ENCODE results near the gene ABHD10. TPM values are rescaled to one million over a fixed set of nuclear protein-coding genes. Genes with fewer than 3 reads are reported as not detected.

The ABHD10 gene
- total and polyA plus RNA-seq, 8 donors, result 11.6 to 61.7 (median 15.1) TPM; not detected in 1

GRCh38 chr3:112020674-112021085 lies 41.9 kb downstream of the ABHD10 start:
- Histone ChIP-seq H3K9me3 (no peaks in the 10 kb centered on the region), H3K4me3 (no peak overlapping the region), H3K27ac (no peak overlapping the region), H3K4me1 (no peaks in the 10 kb centered on the region), H3K27me3 (no peaks in the 10 kb centered on the region), H3K36me3 (no peaks in the 10 kb centered on the region)
- intact Hi-C loops (cut with DNase I; ENCODE audit: low total_unique reads), result no loop called here
- TF ChIP-seq POLR2A (IDR thresholded peaks at IDR 0.05), result no peak
- no peak for TF ChIP-seq POLR2AphosphoS5 (IDR thresholded peaks at IDR 0.05)
- TF ChIP-seq, protein P1, sequence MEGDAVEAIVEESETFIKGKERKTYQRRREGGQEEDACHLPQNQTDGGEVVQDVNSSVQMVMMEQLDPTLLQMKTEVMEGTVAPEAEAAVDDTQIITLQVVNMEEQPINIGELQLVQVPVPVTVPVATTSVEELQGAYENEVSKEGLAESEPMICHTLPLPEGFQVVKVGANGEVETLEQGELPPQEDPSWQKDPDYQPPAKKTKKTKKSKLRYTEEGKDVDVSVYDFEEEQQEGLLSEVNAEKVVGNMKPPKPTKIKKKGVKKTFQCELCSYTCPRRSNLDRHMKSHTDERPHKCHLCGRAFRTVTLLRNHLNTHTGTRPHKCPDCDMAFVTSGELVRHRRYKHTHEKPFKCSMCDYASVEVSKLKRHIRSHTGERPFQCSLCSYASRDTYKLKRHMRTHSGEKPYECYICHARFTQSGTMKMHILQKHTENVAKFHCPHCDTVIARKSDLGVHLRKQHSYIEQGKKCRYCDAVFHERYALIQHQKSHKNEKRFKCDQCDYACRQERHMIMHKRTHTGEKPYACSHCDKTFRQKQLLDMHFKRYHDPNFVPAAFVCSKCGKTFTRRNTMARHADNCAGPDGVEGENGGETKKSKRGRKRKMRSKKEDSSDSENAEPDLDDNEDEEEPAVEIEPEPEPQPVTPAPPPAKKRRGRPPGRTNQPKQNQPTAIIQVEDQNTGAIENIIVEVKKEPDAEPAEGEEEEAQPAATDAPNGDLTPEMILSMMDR (IDR thresholded peaks at IDR 0.05), result no peak
- TF ChIP-seq EP300 (IDR thresholded peaks at IDR 0.05), result no peak
- 74 to 94% (median 88%) methylated on average over 1 of the region's 1 CpG for WGBS, 5 donors
- no peak for DNase-seq

- Histone ChIP-seq H3K4me3 (no peak overlapping the region), H3K4me1 (no peaks in the 10 kb centered on the region), H3K27me3 (no peaks in the 10 kb centered on the region), H3K9me3 (no peaks in the 10 kb centered on the region), H3K27ac (no peak overlapping the region), H3K36me3 (no peaks in the 10 kb centered on the region)
- WGBS, 5 donors, result 90 to 94% (median 93%) methylated on average over 4 of the region's 4 CpGs
- DNase-seq, result no peak
- TF ChIP-seq, protein P1 (IDR thresholded peaks at IDR 0.05), result no peak
- no peak for TF ChIP-seq POLR2A (IDR thresholded peaks at IDR 0.05)
- no peak for TF ChIP-seq EP300 (IDR thresholded peaks at IDR 0.05)
- TF ChIP-seq POLR2AphosphoS5 (IDR thresholded peaks at IDR 0.05), result no peak
- intact Hi-C loops (cut with DNase I; ENCODE audit: low total_unique reads), result no loop called here
These were observed 48.3 kb downstream of the ABHD10 start for GRCh38 chr3:112027142-112027541.

- 62 to 70% (median 69%) methylated on average over 4 of the region's 4 CpGs for WGBS, 5 donors
- intact Hi-C loops (cut with DNase I; ENCODE audit: low total_unique reads), result no loop called here
- TF ChIP-seq EP300 (IDR thresholded peaks at IDR 0.05) (no peak), POLR2A (IDR thresholded peaks at IDR 0.05) (no peak), POLR2AphosphoS5 (IDR thresholded peaks at IDR 0.05) (no peak)
- TF ChIP-seq, protein P1 (IDR thresholded peaks at IDR 0.05), result no peak
- no peaks in the 10 kb centered on the region for H3K4me1 ChIP-seq
- H3K9me3 ChIP-seq, result no peaks in the 10 kb centered on the region
- no peaks in the 10 kb centered on the region for H3K27me3 ChIP-seq
- no peak for DNase-seq
- H3K4me3 ChIP-seq, result no peak overlapping the region
- H3K27ac ChIP-seq, result no peak overlapping the region
- no peaks in the 10 kb centered on the region for H3K36me3 ChIP-seq
These were observed 49.0 kb downstream of the ABHD10 start for GRCh38 chr3:112027826-112028225.

- Histone ChIP-seq H3K9me3 (no peaks in the 10 kb centered on the region), H3K4me1 (no peaks in the 10 kb centered on the region), H3K36me3 (no peaks in the 10 kb centered on the region), H3K27me3 (no peaks in the 10 kb centered on the region), H3K4me3 (no peak overlapping the region), H3K27ac (no peak overlapping the region)
- DNase-seq, result no peak
- TF ChIP-seq POLR2AphosphoS5 (IDR thresholded peaks at IDR 0.05), result no peak
- TF ChIP-seq POLR2A (IDR thresholded peaks at IDR 0.05), result no peak
- no peak for TF ChIP-seq EP300 (IDR thresholded peaks at IDR 0.05)
- TF ChIP-seq, protein P1 (IDR thresholded peaks at IDR 0.05), result no peak
- WGBS, 5 donors, result 91 to 97% (median 93%) methylated on average over 5 of the region's 5 CpGs
- intact Hi-C loops (cut with DNase I; ENCODE audit: low total_unique reads), result no loop called here
These were observed 52.1 kb downstream of the ABHD10 start for GRCh38 chr3:112030901-112031300.
